HG03196 (cell line): ENCODE measurements around the gene ADH1A.
"Not testable (repeated sequence)": the region's sequence is repeated elsewhere in the genome, so short reads cannot be mapped to it uniquely, and the experiment has no call there.

ENCODE experiments used
- ATAC-seq: cut with Tn5 transposase; IDR thresholded peaks from one replicate; pipeline ENCODE4 v1.9.1; 2021; ENCODE audit not compliant: unreplicated experiment

ADH1A gene

GRCh38 chr4:99282731-99283130 lies 8.1 kb downstream of the ADH1A start:
- ATAC-seq: no peak

DNA sequence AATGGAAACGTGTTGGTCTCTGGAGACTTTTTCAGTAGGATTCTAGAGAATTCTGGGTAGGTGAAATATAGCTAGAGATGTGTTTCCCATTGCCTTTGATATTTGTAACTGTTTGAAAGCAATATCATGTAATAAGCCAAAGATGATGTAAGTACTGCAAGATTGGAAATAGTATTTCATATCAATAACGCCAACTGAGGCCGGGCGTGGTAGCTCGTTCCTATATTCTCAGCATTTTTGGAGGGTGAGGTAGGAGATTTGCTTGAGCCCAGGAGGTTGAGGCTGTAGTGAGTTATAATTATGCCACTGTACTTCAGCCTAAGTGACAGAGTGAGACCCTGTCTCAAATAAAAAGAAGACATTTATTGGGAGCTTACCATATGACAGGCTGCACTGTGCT lies 9.5 kb downstream of the ADH1A start:
- no peak for ATAC-seq

GRCh38 chr4:99276417-99276816 lies 14.4 kb downstream of the ADH1A start:
- no peak for ATAC-seq

- no peak for ATAC-seq
Measured at GRCh38 chr4:99275885-99276284, 14.9 kb downstream of the ADH1A start.

GRCh38 chr4:99275050-99275449 lies 15.7 kb downstream of the ADH1A start:
- ATAC-seq: no peak

DNA sequence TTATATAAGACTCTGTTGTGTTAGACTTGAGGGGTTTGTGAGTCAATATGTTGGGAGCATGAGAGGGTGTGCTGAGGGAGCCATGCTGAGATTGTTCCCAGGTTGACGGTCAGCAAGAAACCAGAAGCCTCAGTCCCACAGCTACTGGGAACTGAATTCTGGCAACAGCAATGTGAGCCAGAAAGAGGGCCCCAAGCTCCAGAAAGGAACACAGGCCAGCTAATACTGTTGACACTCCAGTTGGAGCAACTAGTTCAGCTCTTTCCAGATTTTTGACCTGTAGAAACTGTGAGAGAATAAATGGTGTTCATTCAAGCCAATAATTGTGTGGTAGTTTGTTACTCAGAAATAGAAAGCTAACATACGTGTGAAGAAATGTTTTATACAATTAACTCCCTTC lies 17.1 kb downstream of the ADH1A start:
- no peak for ATAC-seq

DNA sequence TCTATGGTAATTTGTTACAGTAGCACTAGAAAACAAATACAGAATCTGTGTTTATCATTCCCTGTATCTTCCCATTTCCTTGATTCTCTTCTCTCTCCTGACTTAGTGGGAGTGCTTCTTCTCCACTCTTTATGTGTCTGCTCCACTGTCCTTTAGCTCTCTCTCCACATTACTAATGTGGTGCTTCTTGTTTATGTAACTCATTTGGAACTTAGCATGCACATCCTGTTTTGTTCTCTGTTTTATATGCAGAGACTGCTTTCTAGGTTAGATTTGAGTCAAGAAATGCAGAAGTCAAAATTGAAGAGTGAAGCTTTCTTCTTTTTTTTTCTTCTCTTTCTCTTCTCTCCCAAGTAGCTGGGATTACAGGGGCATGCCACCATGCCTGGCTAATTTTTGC lies 25.9 kb downstream of the ADH1A start:
- ATAC-seq: no peak

GRCh38 chr4:99252746-99253145 lies 38.0 kb downstream of the ADH1A start:
- ATAC-seq: no peak

DNA sequence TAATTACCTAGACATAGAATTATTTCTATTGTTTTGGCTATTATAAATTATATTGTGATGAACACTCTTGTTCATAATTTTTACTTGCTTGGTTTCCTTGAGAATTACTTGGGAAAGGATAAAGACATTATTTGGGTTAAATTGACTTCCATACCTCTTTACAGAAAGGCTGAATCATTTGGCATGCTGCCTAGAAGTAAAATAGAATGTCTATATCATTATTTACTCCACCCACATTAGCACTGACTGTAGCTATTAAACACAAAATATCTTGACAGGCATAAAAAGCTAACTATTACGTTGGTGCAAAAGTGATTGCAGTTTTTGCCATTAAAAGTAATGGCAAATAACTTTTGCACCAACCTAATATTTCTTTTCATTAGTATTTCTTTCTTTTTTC lies 42.1 kb downstream of the ADH1A start:
- ATAC-seq: no peak

DNA sequence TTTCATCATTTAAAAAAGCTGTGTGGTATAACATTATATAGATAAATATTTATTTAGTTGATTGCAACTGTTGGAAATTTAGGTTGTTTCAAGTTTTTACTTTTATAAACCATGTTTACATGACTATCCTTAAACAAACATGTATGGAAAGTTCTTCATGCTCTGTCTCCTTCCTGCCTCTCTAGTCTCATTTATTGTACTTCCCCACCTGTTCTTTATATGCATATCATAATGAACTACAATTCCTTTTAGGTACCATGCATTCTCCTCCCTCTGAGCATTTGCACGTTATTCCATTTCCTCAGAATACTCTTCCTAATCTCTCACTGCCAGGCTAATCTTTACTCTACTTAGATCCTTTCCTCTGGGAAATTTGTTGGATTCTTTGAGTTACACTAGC lies 54.8 kb downstream of the ADH1A start:
- no peak for ATAC-seq

DNA sequence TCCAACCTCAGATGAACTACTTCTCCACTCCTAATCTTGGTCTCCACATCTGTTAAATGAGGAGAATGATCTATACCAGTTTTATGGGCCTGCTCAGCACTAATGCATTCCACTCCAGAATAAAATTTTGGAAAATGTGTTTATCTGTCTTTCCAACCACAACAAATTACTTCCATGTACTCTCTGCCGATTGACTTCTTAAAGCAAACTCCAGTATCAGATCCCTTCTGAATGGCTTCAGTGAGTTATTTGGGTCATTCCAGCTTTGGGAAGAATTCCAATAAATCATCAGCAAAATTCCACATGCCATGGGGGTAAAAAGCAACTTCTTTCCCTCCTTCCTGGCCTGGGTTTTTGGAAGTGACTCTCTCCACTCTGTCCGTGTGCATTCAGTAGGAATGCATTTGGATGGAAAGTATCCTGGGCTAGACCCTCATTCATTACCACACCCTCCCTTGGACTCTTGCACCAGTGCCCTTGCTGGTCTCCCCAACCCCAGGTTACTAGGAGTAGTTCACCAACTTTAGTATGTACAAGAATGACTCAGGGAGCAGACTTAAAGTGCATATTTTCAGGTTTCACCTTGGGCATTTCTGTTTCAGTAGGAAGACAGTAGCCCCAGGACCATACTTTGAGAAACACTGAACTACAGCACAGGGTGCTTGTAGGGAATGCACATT lies 56.3 kb downstream of the ADH1A start:
- no peak for ATAC-seq

GRCh38 chr4:99233397-99233796 lies 57.4 kb downstream of the ADH1A start:
- ATAC-seq: not testable (repeated sequence)

DNA sequence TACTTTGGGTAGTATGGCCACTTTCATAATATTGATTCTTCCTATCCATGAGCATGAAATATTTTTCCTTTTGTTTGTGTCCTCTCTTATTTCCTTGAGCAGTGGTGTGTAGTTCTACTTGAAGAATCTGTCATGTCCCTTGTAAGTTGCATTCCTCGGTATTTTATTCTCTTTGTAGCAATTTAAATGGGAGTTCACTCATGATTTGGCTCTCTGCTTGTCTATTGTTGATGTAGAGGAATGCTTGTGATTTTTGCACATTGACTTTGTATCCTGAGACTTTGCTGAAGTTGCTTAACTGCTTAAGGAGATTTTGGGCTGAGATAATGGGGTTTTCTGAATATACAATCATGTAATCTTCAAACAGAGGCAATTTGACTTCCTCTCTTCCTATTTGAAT lies 62.1 kb downstream of the ADH1A start:
- ATAC-seq: not testable (repeated sequence)

DNA sequence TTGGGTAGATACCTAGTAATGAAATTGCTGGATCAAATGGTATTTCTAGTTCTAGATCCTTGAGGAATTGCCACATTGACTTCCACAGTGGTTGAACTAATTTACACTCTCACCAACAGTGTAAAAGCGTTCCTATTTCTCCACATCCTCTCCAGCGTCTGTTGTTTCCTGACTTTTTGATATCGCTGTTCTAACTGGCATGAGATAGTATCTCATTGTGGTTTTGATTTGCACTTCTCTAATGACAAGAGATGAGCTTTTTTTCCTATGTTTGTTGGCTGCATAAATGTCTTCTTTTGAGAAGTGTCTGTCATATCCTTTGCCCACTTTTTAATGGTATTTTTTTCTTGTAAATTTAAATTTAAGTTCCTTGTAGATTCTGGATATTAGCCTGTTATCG lies 63.1 kb downstream of the ADH1A start:
- ATAC-seq: not testable (repeated sequence)
